Testis (tissue), 3 donors: ENCODE results near the gene UBB. TPM values are rescaled to one million over a fixed set of nuclear protein-coding genes. Genes with fewer than 3 reads are reported as not detected.

Experiments
- DNase-seq: peaks from one replicate; pipeline ENCODE4 v3.0.0-alpha.2; 2019
- H3K27ac ChIP-seq, 2 donors: fragments of 200-600 bp; sonication (generic); one replicate each; pipeline ENCODE4 v1.5.1; 2019
- H3K27me3 ChIP-seq: fragments of 200-600 bp; sonication (generic); one replicate; pipeline ENCODE4 v1.5.1; 2019
- H3K36me3 ChIP-seq: fragments of 200-600 bp; sonication (generic); one replicate; pipeline ENCODE4 v1.5.1; 2017; ENCODE audit warnings: low read depth; ENCODE audit errors: missing control alignments
- H3K4me1 ChIP-seq: fragments of 200-600 bp; sonication (generic); one replicate; pipeline ENCODE4 v1.5.1; 2019
- H3K4me3 ChIP-seq, 2 donors: fragments of 200-600 bp; sonication (generic); one replicate each; pipeline ENCODE4 v1.5.1; 2017 to 2019
- H3K9me3 ChIP-seq: fragments of 200-600 bp; sonication (generic); one replicate; pipeline ENCODE4 v1.5.1; 2017
- POLR2A ChIP-seq: fragments of 450-650 bp; IDR thresholded peaks from one replicate; pipeline ENCODE4 v1.6.1; 2017; ENCODE audit warnings: antibody characterized with exemption, mild to moderate bottlenecking, moderate library complexity
- WGBS, 2 donors: methylation state at CpG; one replicate each; pipeline ENCODE4 v1.1.5; 2018; 5-methylcytosine and 5-hydroxymethylcytosine counted together
- intact Hi-C: fragments of 100-400 bp; cut with DNase I; formaldehyde crosslinking; loops from one replicate; pipeline ENCODE4 v1.15.1; 2023; ENCODE audit warnings: low total_unique reads
- polyA plus RNA-seq: library from polyadenylated mRNA; stranded (reverse); fragments of 350-450 nt; fragmentation: Illumina TruSeq; extraction: RNeasy Lipid Tissue Mini Kit (QIAGEN cat#74804); gene quantifications from one replicate; pipeline ENCODE4 v1.2.3, GENCODE V29; 2014; ENCODE audit warnings: low read depth, low replicate concordance; ENCODE audit not compliant: insufficient read depth
- total RNA-seq, 2 donors: library from RNA; depleted of rRNA; stranded (reverse); fragments of >200 nt; gene quantifications; one replicate each; pipeline ENCODE4 v1.2.3, GENCODE V29; 2016
- TF ChIP-seq, protein P1 (sequence below), 3 experiments: fragments of 450-650 bp in 2 of 3; fragments of 200-600 bp in 1 of 3; sonication (generic) in 1 of 3; IDR thresholded peaks; one replicate each; pipeline ENCODE4 v1.5.1; 2016 to 2019; ENCODE audit warnings: antibody characterized with exemption in 3 of 3, mild to moderate bottlenecking in 2 of 3, moderate library complexity in 1 of 3

The UBB gene
- total and polyA plus RNA-seq, 3 donors from 2014 or later = 1,859 to 3,514 (median 1,996) TPM

DNA sequence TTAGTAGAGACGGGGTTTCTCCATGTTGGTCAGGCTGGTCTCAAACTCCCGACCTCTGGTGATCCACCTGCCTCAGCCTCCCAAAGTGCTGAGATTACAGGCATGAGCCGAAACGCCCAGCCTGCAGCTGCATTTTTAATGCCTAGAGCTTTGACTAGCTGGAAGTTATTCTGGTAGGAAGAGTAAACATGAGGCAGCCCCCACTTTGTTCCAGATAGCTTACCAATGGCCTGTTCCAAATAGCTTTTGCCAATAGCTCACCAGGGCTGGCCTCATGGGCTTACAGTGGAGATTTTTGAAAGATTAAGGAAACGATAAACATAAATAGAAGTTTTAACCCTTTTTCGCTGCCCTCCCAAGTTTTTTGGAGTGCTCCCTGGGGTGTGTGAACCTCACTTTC lies 44.3 kb downstream of the UBB start:
- 79 to 85% methylated on average over 6 of the region's 6 CpGs for WGBS, 2 donors
- H3K27me3 ChIP-seq = no peaks in the 10 kb centered on the region
- H3K36me3 ChIP-seq = no peaks in the 10 kb centered on the region
- DNase-seq = no peak
- no peaks in the 10 kb centered on the region for H3K4me1 ChIP-seq
- no peak for TF ChIP-seq POLR2A
- TF ChIP-seq, protein P1, sequence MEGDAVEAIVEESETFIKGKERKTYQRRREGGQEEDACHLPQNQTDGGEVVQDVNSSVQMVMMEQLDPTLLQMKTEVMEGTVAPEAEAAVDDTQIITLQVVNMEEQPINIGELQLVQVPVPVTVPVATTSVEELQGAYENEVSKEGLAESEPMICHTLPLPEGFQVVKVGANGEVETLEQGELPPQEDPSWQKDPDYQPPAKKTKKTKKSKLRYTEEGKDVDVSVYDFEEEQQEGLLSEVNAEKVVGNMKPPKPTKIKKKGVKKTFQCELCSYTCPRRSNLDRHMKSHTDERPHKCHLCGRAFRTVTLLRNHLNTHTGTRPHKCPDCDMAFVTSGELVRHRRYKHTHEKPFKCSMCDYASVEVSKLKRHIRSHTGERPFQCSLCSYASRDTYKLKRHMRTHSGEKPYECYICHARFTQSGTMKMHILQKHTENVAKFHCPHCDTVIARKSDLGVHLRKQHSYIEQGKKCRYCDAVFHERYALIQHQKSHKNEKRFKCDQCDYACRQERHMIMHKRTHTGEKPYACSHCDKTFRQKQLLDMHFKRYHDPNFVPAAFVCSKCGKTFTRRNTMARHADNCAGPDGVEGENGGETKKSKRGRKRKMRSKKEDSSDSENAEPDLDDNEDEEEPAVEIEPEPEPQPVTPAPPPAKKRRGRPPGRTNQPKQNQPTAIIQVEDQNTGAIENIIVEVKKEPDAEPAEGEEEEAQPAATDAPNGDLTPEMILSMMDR (IDR thresholded peaks at IDR 0.05) = no peak
- no peaks in the 10 kb centered on the region for H3K9me3 ChIP-seq
- no peak overlapping the region for H3K27ac ChIP-seq
- no peak overlapping the region for H3K4me3 ChIP-seq
- intact Hi-C loops = no loop called here

DNA sequence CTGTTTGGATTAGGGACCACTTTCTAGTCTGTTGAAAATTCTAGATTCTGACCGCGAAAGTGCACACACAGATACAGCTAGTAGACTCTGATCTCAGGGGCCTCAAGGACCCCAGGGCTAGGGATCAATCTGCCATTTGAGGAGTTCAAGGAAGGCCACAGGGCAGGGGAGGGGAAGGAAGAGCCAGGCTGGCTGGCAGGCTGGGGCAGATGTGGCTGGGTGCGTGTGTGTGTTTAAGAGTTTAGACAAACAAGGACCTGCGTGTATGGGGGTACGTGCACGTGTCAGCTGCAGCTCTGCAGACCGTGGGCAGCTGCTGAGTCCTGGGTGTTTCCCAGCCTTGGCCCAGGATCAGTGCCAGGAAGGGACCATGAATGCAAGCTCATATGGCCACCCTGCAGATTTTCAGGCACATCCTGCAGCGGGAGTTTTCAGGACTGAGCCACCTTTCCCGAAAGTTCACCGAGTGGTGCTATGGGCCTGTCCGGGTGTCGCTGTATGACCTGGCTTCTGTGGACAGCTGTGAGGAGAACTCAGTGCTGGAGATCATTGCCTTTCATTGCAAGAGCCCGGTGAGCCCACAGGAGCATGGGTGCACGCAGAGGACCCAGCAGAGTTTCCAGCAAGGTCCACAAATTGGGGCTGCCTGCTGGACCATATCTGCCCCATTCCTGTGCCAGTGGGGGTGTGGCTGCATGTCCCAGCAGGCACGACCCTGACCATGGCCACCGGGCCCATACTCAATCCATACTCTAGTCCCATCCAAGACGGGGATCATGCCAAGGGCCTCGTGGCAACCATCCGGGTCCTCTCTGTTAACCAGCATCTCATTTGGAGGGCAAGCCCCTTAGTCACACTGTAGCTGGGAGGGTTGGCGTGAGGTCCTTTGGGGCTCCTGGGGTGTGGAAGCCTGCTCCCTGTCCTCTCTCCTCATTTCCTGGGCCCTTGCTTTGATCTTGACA lies 45.1 kb downstream of the UBB start:
- Histone ChIP-seq H3K36me3 (no peaks in the 10 kb centered on the region), H3K27ac (no peak overlapping the region), H3K4me1 (no peaks in the 10 kb centered on the region), H3K4me3 (no peak overlapping the region), H3K27me3 (no peaks in the 10 kb centered on the region), H3K9me3 (no peaks in the 10 kb centered on the region)
- intact Hi-C loops = no loop called here
- TF ChIP-seq POLR2A = no peak
- TF ChIP-seq, protein P1 (IDR thresholded peaks at IDR 0.05) = no peak
- WGBS, 2 donors = 85 to 87% methylated on average over 18 to 19 of the region's 20 CpGs
- no peak for DNase-seq

DNA sequence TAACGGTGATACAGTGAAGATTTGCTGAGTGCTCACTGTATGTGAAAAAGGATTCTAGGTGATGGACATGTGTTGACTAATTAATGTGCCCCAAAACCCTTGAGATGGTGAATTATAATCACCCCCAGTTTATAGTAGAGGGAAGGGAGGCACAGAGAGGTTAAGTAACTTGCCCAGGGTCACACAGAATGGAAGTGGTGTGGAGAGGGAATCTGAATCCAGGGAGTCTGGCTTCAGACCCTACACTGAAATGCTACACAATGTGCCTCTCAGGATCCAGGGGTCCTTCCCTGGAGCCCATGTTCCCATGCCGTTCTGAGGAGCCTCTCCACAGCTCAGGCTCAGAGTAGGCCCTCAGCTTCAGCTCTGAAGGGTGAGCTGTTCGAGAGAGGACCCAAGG lies 46.1 kb downstream of the UBB start:
- intact Hi-C loops = no loop called here
- H3K27me3 ChIP-seq = no peaks in the 10 kb centered on the region
- TF ChIP-seq POLR2A = no peak
- TF ChIP-seq, protein P1 (IDR thresholded peaks at IDR 0.05) = no peak
- H3K4me3 ChIP-seq = no peak overlapping the region
- no peaks in the 10 kb centered on the region for H3K36me3 ChIP-seq
- H3K27ac ChIP-seq = no peak overlapping the region
- WGBS, 2 donors = 93 to 95% methylated on average over 3 of the region's 3 CpGs
- no peaks in the 10 kb centered on the region for H3K4me1 ChIP-seq
- DNase-seq = no peak
- H3K9me3 ChIP-seq = no peaks in the 10 kb centered on the region

DNA sequence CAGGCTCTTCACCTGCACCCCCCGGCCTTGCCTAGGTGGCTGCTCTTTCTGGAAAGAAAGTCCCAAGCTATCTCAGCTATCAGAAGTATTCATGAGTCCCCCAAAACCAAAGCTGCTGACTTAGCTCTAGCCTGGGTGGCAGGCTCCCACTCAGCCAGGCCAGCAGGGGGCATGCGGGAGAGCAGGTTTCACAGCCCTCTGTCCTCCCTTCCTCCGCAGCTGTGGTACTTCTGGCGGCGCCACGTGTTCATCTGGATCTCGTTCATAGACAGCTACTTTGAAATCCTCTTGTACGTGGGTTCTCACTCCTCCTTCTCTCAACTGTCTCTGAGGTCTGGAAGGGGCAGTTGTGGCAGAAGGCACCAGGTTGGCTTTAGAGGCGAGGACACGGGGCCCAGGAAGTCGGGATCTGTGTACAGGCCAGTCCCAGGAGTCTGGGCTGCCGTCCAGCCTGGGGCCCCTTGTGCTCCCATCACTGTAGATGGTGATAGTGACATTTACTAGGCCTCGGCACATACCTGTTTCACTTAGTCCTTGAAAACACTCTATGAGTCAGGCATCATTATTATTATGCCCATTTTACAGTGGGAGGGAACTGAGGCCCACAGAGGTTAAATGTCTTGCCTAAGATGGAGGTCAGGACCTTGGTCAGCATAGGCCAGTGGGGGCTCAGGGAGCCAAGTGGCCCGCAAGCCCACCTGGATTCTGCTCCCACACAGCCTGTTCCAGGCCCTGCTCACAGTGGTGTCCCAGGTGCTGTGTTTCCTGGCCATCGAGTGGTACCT lies 47.4 kb downstream of the UBB start:
- Histone ChIP-seq H3K36me3 (no peaks in the 10 kb centered on the region), H3K4me3 (no peak overlapping the region)

More for the DNA sequence above, 47.4 kb downstream of the UBB start:
- WGBS, 2 donors = 70 to 82% methylated on average over 4 to 15 of the region's 15 CpGs
- peak; percentile 66 for DNase-seq
- Histone ChIP-seq H3K27me3 (no peaks in the 10 kb centered on the region), H3K9me3 (no peaks in the 10 kb centered on the region), H3K27ac (no peak overlapping the region), H3K4me1 (no peaks in the 10 kb centered on the region)
- intact Hi-C loops = no loop called here
- TF ChIP-seq, protein P1 (IDR thresholded peaks at IDR 0.05) = peak in 2 of 3 experiments; percentile 36 to 55
- no peak for TF ChIP-seq POLR2A
